Panc1 (cell line): ENCODE measurements around the gene CCAR1. TPM values are rescaled to one million over a fixed set of nuclear protein-coding genes. Genes with fewer than 3 reads are reported as not detected.

ENCODE experiments used
- ATAC-seq: fragments of 200-7000 bp; cut with Tn5 transposase; 2 replicates; pipeline ENCODE4 v1.9.1; 2020; ENCODE audit warnings: mild to moderate bottlenecking, moderate library complexity
- BruUV-seq: library from RNA; stranded (reverse); fragments of 400-500 nt; replicated peaks from 2 replicates; lab custom pipeline; 2021; lab: Mats Ljungman, UMichigan
- CTCF ChIA-PET: fragments of 300-600 bp; sonication (Branson Sonifier 250); formaldehyde crosslinking; loops from one replicate; lab custom pipeline; 2022; ENCODE audit warnings: antibody characterized with exemption; lab: Charles Lee
- POLR2A ChIA-PET: fragments of 300-600 bp; sonication (Branson Sonifier 250); formaldehyde crosslinking; loops from one replicate; lab custom pipeline; 2022; ENCODE audit warnings: antibody characterized with exemption; lab: Charles Lee
- DNase-seq: peaks from one replicate; pipeline ENCODE4 v3.0.0-alpha.2; 2010; ENCODE audit warnings: low read depth, low spot score
- H3K27ac ChIP-seq: 2 replicates; pipeline ENCODE4 v1.5.1; 2011; ENCODE audit warnings: mild to moderate bottlenecking, low read length, inconsistent platforms
- H3K27me3 ChIP-seq: fragments of 200-500 bp; sonication (Bioruptor generic); 2 replicates; pipeline ENCODE4 v1.6.0; 2014; ENCODE audit warnings: low read length, inconsistent platforms; ENCODE audit not compliant: control insufficient read depth, insufficient read depth
- H3K36me3 ChIP-seq: fragments of 200-500 bp; sonication (Bioruptor generic); 2 replicates; pipeline ENCODE4 v1.5.1; 2014; ENCODE audit warnings: inconsistent platforms, mild to moderate bottlenecking, low read length, moderate library complexity; ENCODE audit not compliant: control insufficient read depth, insufficient read depth
- H3K4me1 ChIP-seq: 2 replicates; pipeline ENCODE4 v1.5.1; 2011; ENCODE audit warnings: inconsistent platforms, mild to moderate bottlenecking, low read length, moderate library complexity; ENCODE audit not compliant: control insufficient read depth, insufficient read depth
- H3K4me3 ChIP-seq, 2 experiments: 2 replicates each; pipeline ENCODE4 v1.5.1; 2011 to 2012; ENCODE audit warnings: low read depth in 2 of 2, low read length in 2 of 2, mild to moderate bottlenecking in 2 of 2, inconsistent platforms in 1 of 2, moderate library complexity in 1 of 2
- H3K9me3 ChIP-seq: fragments of 200-500 bp; sonication (Bioruptor generic); 2 replicates; pipeline ENCODE4 v1.5.1; 2014; ENCODE audit warnings: low read depth, mild to moderate bottlenecking, inconsistent platforms, low read length, moderate library complexity; ENCODE audit not compliant: control insufficient read depth, insufficient read depth
- POLR2AphosphoS5 ChIP-seq: IDR thresholded peaks from 2 replicates; pipeline ENCODE4 v1.6.1; 2012; ENCODE audit warnings: mild to moderate bottlenecking, low read depth, low read length, moderate library complexity
- SIN3A ChIP-seq: IDR thresholded peaks from 2 replicates; pipeline ENCODE4 v1.6.1; 2012; ENCODE audit warnings: low read depth, mild to moderate bottlenecking, low read length, moderate library complexity, borderline replicate concordance; ENCODE audit not compliant: insufficient read depth
- TCF7L2 ChIP-seq: IDR thresholded peaks from 2 replicates; pipeline ENCODE4 v1.6.1; 2011; ENCODE audit warnings: mild to moderate bottlenecking, low read depth, low read length, inconsistent platforms
- in situ Hi-C: cut with HindIII; loops from 2 replicates; pipeline ENCODE4 v1.10.0; 2016; ENCODE audit warnings: low sequenced_read_pairs, low pct_unique_long_range_greater_than_20kb
- intact Hi-C: fragments of 100-400 bp; cut with micrococcal nuclease; formaldehyde crosslinking; loops from one replicate; pipeline ENCODE4 v1.10.0; 2022; ENCODE audit not compliant: unreplicated experiment
- total RNA-seq: library from RNA; stranded (reverse); gene quantifications from one replicate; pipeline ENCODE4 v1.2.1, GENCODE V29; 2021; ENCODE audit not compliant: unreplicated experiment
- TF ChIP-seq, protein P1 (sequence below), 2 experiments: IDR thresholded peaks; 2 replicates each; pipeline ENCODE4 v1.6.1; 2011 to 2012; ENCODE audit warnings: low read depth in 2 of 2, control low read depth in 1 of 2, low read length in 1 of 2, mild to moderate bottlenecking in 1 of 2, moderate library complexity in 1 of 2; ENCODE audit not compliant: insufficient read depth in 1 of 2
- TF ChIP-seq, protein P2 (sequence below): fragments of 450-650 bp; IDR thresholded peaks from 2 replicates; pipeline ENCODE4 v1.5.1; 2017; ENCODE audit warnings: mild to moderate bottlenecking

CCAR1 gene
- total RNA-seq, 1 experiment from 2014 or later, result 102 TPM

DNA sequence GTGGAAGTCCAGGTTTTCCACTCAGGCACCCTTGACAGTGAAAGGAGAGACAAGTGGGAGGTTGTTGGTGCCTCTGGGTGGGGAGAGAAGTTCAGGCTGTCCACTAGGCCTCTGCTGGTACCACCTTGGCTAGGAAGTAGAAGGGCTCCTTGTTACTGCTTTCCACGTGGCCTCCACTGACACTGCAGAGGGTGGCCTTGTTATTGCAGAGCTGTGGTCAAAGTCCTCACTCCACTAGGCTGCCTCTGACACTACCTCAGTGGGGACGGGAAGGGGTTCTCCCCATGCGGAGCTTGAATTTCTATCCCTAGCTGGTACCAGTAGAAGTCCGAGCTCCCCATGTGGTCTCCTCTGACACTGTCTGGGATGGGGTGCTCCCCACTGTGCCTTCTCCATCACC lies 91.4 kb downstream of the CCAR1 start:
- POLR2A ChIA-PET, result no interaction called here
- ATAC-seq, result no peak

DNA sequence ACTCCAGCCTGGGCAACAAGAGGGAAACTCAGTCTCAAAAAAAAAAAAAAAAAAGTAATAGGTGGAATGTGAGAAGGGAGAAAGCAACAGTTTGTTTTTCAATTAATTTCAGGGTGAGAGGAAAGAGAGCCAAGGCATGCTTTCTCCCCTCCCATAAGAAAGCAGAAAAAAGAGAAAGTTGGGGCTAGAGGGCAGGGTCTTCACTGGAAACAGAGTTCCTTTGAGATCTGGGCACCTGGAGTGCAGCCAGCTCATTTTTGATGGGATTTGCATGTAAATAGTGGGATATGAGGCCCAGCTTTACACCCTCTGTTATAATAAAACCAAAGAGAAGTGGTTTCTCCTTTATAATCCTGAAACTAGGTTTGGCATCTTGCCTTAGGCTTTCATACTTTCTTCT lies 92.5 kb downstream of the CCAR1 start:
- Histone ChIP-seq H3K9me3 (no peaks in the 10 kb centered on the region), H3K36me3 (no peaks in the 10 kb centered on the region), H3K27me3 (no peaks in the 10 kb centered on the region), H3K4me3 (no peak overlapping the region), H3K27ac (no peak overlapping the region), H3K4me1 (no peaks in the 10 kb centered on the region)
- ChIA-PET CTCF (no interaction called here), POLR2A (no interaction called here)
- in situ Hi-C loops (no loop called here), intact Hi-C loops (loop anchor here (5.0 kb wide), 1 partner anchor 69 kb away; no protein-coding TSS in a partner anchor)
- BruUV-seq, result no TSS peak
- DNase-seq (no peak), ATAC-seq (no peak)
- TF ChIP-seq SIN3A, result no peak
- TF ChIP-seq POLR2AphosphoS5, result no peak
- no peak for TF ChIP-seq TCF7L2
- TF ChIP-seq, protein P1, sequence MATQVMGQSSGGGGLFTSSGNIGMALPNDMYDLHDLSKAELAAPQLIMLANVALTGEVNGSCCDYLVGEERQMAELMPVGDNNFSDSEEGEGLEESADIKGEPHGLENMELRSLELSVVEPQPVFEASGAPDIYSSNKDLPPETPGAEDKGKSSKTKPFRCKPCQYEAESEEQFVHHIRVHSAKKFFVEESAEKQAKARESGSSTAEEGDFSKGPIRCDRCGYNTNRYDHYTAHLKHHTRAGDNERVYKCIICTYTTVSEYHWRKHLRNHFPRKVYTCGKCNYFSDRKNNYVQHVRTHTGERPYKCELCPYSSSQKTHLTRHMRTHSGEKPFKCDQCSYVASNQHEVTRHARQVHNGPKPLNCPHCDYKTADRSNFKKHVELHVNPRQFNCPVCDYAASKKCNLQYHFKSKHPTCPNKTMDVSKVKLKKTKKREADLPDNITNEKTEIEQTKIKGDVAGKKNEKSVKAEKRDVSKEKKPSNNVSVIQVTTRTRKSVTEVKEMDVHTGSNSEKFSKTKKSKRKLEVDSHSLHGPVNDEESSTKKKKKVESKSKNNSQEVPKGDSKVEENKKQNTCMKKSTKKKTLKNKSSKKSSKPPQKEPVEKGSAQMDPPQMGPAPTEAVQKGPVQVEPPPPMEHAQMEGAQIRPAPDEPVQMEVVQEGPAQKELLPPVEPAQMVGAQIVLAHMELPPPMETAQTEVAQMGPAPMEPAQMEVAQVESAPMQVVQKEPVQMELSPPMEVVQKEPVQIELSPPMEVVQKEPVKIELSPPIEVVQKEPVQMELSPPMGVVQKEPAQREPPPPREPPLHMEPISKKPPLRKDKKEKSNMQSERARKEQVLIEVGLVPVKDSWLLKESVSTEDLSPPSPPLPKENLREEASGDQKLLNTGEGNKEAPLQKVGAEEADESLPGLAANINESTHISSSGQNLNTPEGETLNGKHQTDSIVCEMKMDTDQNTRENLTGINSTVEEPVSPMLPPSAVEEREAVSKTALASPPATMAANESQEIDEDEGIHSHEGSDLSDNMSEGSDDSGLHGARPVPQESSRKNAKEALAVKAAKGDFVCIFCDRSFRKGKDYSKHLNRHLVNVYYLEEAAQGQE (IDR thresholded peaks at IDR 0.05; ENCODE audit: insufficient read depth in 1 of 2, low read depth in 2 of 2, low read length in 1 of 2), result no peak
- TF ChIP-seq, protein P2, sequence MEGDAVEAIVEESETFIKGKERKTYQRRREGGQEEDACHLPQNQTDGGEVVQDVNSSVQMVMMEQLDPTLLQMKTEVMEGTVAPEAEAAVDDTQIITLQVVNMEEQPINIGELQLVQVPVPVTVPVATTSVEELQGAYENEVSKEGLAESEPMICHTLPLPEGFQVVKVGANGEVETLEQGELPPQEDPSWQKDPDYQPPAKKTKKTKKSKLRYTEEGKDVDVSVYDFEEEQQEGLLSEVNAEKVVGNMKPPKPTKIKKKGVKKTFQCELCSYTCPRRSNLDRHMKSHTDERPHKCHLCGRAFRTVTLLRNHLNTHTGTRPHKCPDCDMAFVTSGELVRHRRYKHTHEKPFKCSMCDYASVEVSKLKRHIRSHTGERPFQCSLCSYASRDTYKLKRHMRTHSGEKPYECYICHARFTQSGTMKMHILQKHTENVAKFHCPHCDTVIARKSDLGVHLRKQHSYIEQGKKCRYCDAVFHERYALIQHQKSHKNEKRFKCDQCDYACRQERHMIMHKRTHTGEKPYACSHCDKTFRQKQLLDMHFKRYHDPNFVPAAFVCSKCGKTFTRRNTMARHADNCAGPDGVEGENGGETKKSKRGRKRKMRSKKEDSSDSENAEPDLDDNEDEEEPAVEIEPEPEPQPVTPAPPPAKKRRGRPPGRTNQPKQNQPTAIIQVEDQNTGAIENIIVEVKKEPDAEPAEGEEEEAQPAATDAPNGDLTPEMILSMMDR, result no peak

More for the DNA sequence above, 91.4 kb downstream of the CCAR1 start:
- Histone ChIP-seq H3K9me3 (no peaks in the 10 kb centered on the region), H3K27ac (no peak overlapping the region), H3K27me3 (no peaks in the 10 kb centered on the region), H3K4me1 (no peaks in the 10 kb centered on the region), H3K4me3 (no peak overlapping the region), H3K36me3 (no peaks in the 10 kb centered on the region)
- in situ Hi-C loops, result no loop called here
- DNase-seq, result no peak
- TF ChIP-seq, protein P2, result no peak
- TF ChIP-seq, protein P1 (IDR thresholded peaks at IDR 0.05; ENCODE audit: insufficient read depth in 1 of 2, low read depth in 2 of 2, low read length in 1 of 2), result no peak
- no peak for TF ChIP-seq TCF7L2
- TF ChIP-seq SIN3A, result no peak
- TF ChIP-seq POLR2AphosphoS5, result no peak
- no TSS peak for BruUV-seq
- intact Hi-C loops, result loop anchor here (5.0 kb wide), 1 partner anchor 70 kb away; no protein-coding TSS in a partner anchor
- CTCF ChIA-PET, result interaction anchor here (0.8 kb wide), 1 partner anchor 615 kb away, joined by 4 read pairs; no protein-coding TSS in a partner anchor
